NCI-H345 treated with DMSO at 0.1 percent for 48 hours (cell line): ENCODE measurements around the gene RXFP1.
A peak's percentile ranks its signal among the peaks of the same experiment; 100 is the strongest.

Experiments
- DNase-seq: peaks from one replicate; lab custom pipeline; 2025; ENCODE audit not compliant: unreplicated experiment; lab: John Stamatoyannopoulos, UW

Gene RXFP1

DNA sequence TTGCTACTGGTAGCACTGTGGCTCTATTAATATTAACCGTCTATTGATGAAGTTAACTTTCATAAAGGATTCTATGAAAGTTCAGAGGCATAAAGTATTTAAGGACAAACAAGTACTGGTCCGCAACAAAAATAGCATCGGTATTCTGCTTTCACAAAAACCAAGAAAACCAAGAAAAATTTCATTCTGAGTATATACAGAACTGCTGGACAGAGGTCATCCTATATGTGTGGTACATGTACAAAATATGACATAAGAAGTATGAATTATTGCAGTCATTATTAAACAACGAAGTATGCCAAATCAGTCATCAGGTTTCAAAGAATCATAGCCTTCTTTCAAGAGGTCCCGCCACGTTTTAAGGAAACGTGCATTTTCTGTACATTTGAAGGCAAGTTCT, 147.6 kb downstream of the RXFP1 start:
- DNase-seq, result no peak

DNA sequence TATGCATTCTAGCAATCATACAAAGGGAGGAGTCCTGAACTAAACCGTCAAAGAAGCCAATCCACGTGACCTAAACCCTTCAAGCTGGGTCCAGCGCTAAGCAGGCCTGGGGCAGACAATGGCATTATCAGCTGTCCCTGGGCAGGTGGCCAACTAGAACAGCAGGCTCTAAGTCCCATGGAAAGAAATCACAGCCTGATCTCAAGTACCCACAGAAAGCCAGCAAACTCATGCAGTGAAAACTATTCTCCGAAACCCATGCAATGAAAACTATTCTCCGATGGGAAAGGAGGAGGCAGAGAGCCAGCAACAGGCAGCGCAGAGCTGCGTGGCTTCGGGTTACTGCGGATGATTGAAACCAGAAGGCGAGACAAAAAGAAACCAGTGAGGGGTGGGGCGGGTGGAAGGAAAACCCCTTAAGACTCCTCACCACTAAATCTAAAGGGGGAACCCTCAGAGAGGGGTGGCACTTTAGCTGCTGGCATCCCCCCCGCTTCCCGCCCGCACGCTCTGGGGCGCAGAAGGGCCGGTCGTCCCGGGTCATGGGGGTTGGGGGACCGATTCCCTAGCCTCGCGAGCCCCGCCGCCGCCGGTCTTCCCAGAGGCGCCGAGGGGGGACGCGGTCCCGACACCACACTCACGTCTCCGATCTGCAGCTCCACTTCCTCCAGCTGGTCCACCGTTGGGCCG, 149.4 kb downstream of the RXFP1 start:
- DNase-seq, result peak; percentile 84

DNA sequence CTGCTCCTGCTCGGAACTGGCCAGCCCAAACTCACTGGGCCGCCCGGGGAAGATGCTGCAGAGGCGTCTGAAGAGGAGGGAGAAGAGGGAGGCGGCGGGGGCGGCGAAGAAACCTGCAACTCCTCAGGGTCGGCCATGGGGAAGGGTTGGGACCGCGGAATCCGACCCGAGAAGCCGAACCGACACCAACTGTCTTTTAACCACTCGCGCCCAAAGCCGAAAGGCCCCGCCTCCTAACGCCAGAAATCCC, 149.9 kb downstream of the RXFP1 start, which contains the start of gene C4orf46:
Gene C4orf46, minus strand, starts transcription at position 223 of the 250 bp plus-strand sequence. Its CDS starts 86 bp downstream, at position 137.
- DNase-seq, result no peak

DNA sequence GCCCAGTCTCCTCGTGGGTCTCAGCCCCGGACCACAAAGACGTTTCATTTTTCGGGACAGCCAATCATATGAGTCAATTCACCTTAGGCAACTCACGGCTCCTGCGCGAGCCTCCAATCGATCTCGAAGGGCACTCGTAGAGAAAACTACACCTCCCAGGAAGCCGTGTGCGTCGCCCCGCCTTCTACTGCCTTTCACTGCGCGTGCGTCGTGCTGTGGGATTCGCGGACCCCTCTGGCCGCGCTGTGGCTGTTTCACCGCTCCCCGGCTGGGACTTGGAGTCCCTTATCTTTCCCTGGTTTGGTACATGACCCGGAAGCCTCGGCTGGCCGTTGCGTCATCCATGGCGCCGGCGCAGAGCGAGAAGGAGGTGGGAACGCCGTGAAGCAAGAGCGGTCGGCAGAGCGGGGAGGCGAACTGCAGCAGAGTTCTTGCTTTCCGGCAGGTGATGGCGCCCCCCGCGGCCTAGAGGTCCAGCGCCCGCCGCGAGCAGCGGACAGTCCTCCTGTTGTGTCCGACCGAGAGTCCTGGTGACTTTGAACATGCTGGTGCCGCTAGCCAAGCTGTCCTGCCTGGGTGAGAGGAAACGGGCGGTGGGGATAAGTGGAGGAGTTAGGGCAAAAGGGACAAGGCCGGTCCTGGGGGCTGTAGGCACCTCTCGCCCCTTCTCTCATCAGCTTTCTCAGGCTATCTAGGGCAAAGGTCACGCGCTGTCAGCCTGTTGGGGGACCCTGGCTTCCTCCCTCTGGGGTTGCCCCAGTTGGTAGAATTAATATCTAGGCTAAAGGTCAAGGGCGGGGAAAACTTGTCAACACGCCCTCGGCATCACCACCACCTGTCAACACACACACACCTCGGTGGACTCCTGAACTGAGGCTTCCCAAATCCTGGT, 150.5 kb downstream of the RXFP1 start, which contains the start of gene ETFDH:
Gene ETFDH, plus strand, starts transcription at position 382 of the 892 bp plus-strand sequence. Its CDS starts 161 bp downstream, at position 543.
- peak; percentile 99 for DNase-seq

DNA sequence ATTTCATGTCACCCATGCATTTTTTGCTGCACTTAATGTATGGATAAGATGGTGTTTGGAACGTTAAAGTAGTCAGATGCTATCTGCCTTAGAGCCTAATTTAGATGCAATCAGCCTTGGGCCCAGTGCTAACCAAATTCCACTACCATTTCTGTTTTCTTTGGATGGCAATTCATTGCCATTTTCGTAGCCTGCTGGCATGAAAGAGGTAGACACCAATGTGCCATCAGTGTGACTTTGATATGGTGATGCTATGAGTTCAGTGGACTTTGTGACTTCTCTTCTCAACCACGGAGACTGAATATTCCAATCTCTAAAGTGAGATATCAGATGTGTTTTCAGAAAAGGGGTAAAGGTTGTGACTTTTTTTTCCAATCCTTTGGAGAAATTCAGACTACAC, 152.0 kb downstream of the RXFP1 start:
- no peak for DNase-seq

DNA sequence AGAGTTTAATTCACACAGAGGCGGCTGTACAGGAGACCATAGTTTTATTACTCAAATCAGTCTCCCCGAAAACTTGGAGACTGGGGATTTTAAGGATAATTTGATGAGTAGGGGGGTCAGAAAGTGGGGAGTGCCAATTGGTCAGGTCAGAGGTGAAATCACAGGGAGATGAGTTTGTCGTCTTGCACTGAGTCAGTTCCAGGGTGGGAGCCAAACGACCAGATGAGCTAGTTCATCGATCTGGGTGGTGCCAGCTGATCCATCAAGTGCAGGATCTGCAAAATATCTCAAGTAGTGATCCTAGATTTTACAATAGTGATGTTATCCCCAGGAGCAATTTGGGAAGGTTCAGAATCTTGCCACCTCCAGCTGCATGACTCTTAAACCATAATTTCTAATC, 154.4 kb downstream of the RXFP1 start:
- no peak for DNase-seq

DNA sequence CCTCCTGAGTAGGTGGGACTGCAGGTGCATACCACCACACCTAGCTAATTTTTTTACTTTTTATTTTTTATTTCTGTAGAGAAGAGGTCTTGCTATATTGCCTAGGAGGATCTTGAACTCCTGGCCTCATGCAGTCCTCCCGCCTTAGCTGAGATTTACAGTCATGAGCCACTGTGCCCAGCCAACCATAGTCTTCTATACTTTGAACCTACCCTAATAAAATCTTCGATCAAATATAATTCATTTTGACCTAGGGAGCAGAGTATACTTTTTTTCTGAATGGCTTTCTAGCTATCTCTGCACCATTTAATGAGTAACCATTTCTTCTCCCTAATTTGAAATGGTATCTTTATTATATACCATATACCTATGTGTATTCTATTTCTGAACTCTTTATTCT, 157.1 kb downstream of the RXFP1 start:
- DNase-seq, result no peak

DNA sequence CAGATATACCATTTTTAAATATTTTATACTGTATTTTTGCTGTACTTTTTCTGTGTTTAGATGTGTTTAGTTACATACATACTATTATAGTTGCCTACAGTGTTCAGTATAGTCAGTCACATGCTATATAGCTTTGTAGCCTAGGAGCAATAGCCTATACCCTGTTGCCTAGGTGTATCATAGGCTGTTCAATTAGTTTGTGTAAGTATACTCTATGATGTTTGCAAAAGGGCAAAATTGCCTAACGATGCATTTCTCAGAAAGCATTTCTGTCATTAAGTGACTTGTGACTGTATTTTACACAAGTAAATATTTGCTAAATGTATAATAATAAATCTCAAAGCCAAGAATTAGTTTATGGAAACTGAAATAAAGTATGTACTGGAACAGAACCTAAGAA, 159.9 kb downstream of the RXFP1 start:
- DNase-seq, result no peak

DNA sequence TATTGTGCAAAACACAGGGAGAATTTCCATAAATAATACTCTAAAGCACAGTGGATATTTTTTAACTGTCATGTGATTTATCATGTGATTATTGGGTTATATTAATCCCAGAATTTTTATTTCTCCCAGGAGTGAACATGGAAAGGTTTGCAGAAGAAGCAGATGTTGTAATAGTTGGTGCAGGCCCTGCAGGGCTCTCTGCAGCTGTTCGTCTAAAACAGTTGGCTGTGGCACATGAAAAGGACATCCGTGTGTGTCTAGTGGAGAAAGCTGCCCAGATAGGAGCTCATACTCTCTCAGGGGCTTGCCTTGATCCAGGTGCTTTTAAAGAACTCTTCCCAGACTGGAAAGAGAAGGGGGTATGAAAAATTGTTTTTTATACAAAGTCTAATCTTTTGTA, 160.4 kb downstream of the RXFP1 start:
- DNase-seq, result no peak

DNA sequence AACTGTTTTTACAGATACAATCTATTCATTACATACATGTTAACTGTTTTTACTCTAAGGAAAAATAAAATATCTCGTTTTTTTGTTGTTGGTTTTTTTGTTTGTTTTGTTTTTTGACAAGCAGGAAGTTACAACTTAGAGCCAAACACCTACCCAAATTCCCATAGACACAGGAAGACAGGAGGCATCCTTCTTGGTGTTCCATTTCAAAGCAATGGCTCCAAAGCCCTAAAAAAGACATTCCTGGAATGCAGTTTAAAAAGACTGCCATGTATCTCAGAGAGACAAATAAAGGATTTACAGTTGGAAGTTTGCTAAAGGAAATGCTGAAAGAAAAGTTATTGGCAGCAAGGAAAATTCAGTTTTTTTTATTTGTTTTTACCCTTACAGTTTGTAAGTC, 167.1 kb downstream of the RXFP1 start:
- DNase-seq, result no peak
